SK-N-SH (cell line): Measurements from ENCODE around the gene LRP4. TPM values are rescaled to one million over a fixed set of nuclear protein-coding genes. Genes with fewer than 3 reads are reported as not detected.

Experiments used
- CTCF ChIA-PET: fragments of 300-600, 350-600 bp; formaldehyde crosslinking; extraction: SDS; loops from one replicate; lab custom pipeline; 2021; lab: Yijun Ruan, JAX
- POLR2A ChIA-PET: fragments of 350-600 bp; sonication (Branson Sonifier 250); formaldehyde crosslinking; extraction: SDS; loops from one replicate; lab custom pipeline; 2020; ENCODE audit warnings: antibody characterized with exemption, inconsistent platforms; lab: Yijun Ruan, JAX
- DNase-seq: peaks from one replicate; pipeline ENCODE4 v3.0.0; 2012
- H2AFZ ChIP-seq: fragments of 200-600 bp; sonication (generic); 2 replicates; pipeline ENCODE4 v1.8.1; 2016; ENCODE audit warnings: antibody characterized with exemption, mild to moderate bottlenecking, low read depth
- H3F3A ChIP-seq: fragments of 200-600 bp; sonication (generic); replicated peaks from 2 replicates; pipeline ENCODE3; 2016; ENCODE audit warnings: antibody characterized with exemption, mild to moderate bottlenecking; ENCODE audit not compliant: insufficient read depth
- H3K27ac ChIP-seq, 2 experiments: fragments of 200-500 bp in 1 of 2; fragments of 200-600 bp in 1 of 2; sonication (Bioruptor generic) in 1 of 2; sonication (generic), shearing (Covaris generic) in 1 of 2; 2 replicates each; pipeline versions ENCODE4 v1.5.1 to v1.6.1; 2014 to 2016; ENCODE audit warnings: low read depth in 2 of 2, inconsistent platforms in 1 of 2, low read length in 1 of 2, mild to moderate bottlenecking in 1 of 2, mixed read lengths in 1 of 2
- H3K27me3 ChIP-seq: fragments of 200-600 bp; sonication (generic), shearing (Covaris generic); 2 replicates; pipeline ENCODE4 v1.6.1; 2016; ENCODE audit warnings: mixed run types; ENCODE audit not compliant: insufficient read depth
- H3K36me3 ChIP-seq, 2 experiments: fragments of 200-500 bp in 1 of 2; fragments of 200-600 bp in 1 of 2; sonication (Bioruptor generic) in 1 of 2; sonication (generic) in 1 of 2; replicated peaks in 1 of 2; 2 replicates each; pipeline versions ENCODE3 to v1.5.1; 2014 to 2016; ENCODE audit warnings: low read length in 1 of 2, mild to moderate bottlenecking in 1 of 2; ENCODE audit not compliant: insufficient read depth in 2 of 2, control insufficient read depth in 1 of 2
- H3K4me1 ChIP-seq, 2 experiments: fragments of 200-500 bp in 1 of 2; fragments of 200-600 bp in 1 of 2; sonication (Bioruptor generic) in 1 of 2; sonication (generic), shearing (Covaris generic) in 1 of 2; 2 replicates each; pipeline versions ENCODE4 v1.5.1 to v1.6.1; 2014 to 2016; ENCODE audit warnings: low read depth in 1 of 2, low read length in 1 of 2, mixed run types in 1 of 2; ENCODE audit not compliant: insufficient read depth in 2 of 2, control insufficient read depth in 1 of 2
- H3K4me2 ChIP-seq: fragments of 200-600 bp; sonication (generic), shearing (Covaris generic); 2 replicates; pipeline ENCODE4 v1.6.1; 2017; ENCODE audit warnings: mixed run types
- H3K4me3 ChIP-seq, 2 experiments: fragments of 200-500 bp in 1 of 2; fragments of 200-600 bp in 1 of 2; sonication (Bioruptor generic) in 1 of 2; sonication (generic), shearing (Covaris generic) in 1 of 2; 2 replicates each; pipeline versions ENCODE4 v1.5.1 to v1.8.1; 2014 to 2016; ENCODE audit warnings: low read depth in 2 of 2, inconsistent platforms in 1 of 2, low read length in 1 of 2, mild to moderate bottlenecking in 1 of 2, mixed read lengths in 1 of 2, moderate library complexity in 1 of 2
- H3K79me2 ChIP-seq: fragments of 200-600 bp; sonication (generic); 2 replicates; pipeline ENCODE4 v1.8.1; 2017; ENCODE audit warnings: mild to moderate bottlenecking; ENCODE audit not compliant: insufficient read depth
- H3K9ac ChIP-seq: fragments of 200-600 bp; sonication (generic); 2 replicates; pipeline ENCODE4 v1.6.1; 2017; ENCODE audit warnings: mixed run types
- H3K9me2 ChIP-seq: fragments of 200-600 bp; sonication (generic); 2 replicates; pipeline ENCODE4 v1.6.1; 2017; ENCODE audit warnings: mixed run types
- H3K9me3 ChIP-seq: fragments of 200-600 bp; sonication (generic); 2 replicates; pipeline ENCODE4 v1.6.1; 2017; ENCODE audit warnings: mixed run types, mild to moderate bottlenecking, moderate library complexity
- H4K20me1 ChIP-seq: fragments of 200-600 bp; sonication (generic); 2 replicates; pipeline ENCODE4 v1.6.1; 2017; ENCODE audit warnings: mild to moderate bottlenecking, mixed run types; ENCODE audit not compliant: insufficient read depth
- CTCF ChIP-seq: fragments of 200-600 bp; sonication (generic); IDR thresholded peaks from 2 replicates; pipeline ENCODE4 v1.6.1; 2017; ENCODE audit warnings: antibody characterized with exemption, mild to moderate bottlenecking, moderate library complexity
- ELF1 ChIP-seq: IDR thresholded peaks from 2 replicates; pipeline ENCODE4 v1.4.0; 2012
- EP300 ChIP-seq, 2 experiments: IDR thresholded peaks; 2 replicates each; pipeline versions ENCODE4 v1.4.0 to v1.6.1; 2012; ENCODE audit warnings: borderline replicate concordance in 1 of 2, low read depth in 1 of 2, low read length in 1 of 2
- FOSL2 ChIP-seq: IDR thresholded peaks from 2 replicates; pipeline ENCODE4 v1.4.0; 2012; ENCODE audit warnings: low read depth, mild to moderate bottlenecking, moderate library complexity, borderline replicate concordance
- MAX ChIP-seq: IDR thresholded peaks from 2 replicates; pipeline ENCODE4 v1.4.0; 2012; ENCODE audit warnings: low read depth
- MEF2A ChIP-seq: IDR thresholded peaks from 2 replicates; pipeline ENCODE4 v1.4.0; 2012; ENCODE audit warnings: low read depth, borderline replicate concordance
- MXI1 ChIP-seq: IDR thresholded peaks from 2 replicates; pipeline ENCODE4 v1.6.1; 2012; ENCODE audit warnings: mild to moderate bottlenecking, low read depth, low read length, improper control_type of control experiment
- PBX3 ChIP-seq: IDR thresholded peaks from 2 replicates; pipeline ENCODE4; 2012
- RAD21 ChIP-seq: IDR thresholded peaks from 2 replicates; pipeline ENCODE4 v1.6.1; 2012; ENCODE audit warnings: mild to moderate bottlenecking, low read length
- RCOR1 ChIP-seq: fragments of 150-350 bp; IDR thresholded peaks from 2 replicates; pipeline ENCODE4 v1.6.1; 2017; ENCODE audit warnings: antibody characterized with exemption, low read length
- RFX5 ChIP-seq: IDR thresholded peaks from 2 replicates; pipeline ENCODE4 v1.6.1; 2012; ENCODE audit warnings: mild to moderate bottlenecking, improper control_type of control experiment, low read length
- RXRA ChIP-seq: IDR thresholded peaks from 2 replicates; pipeline ENCODE4 v1.4.0; 2012; ENCODE audit warnings: low read depth, mild to moderate bottlenecking, borderline replicate concordance
- SIN3A ChIP-seq: IDR thresholded peaks from 2 replicates; pipeline ENCODE4 v1.6.1; 2012; ENCODE audit warnings: low read depth, mild to moderate bottlenecking, low read length, moderate library complexity, borderline replicate concordance
- TCF12 ChIP-seq: IDR thresholded peaks from 2 replicates; pipeline ENCODE4 v1.4.0; 2012
- TEAD4 ChIP-seq: IDR thresholded peaks from 2 replicates; pipeline ENCODE4 v1.4.0; 2012; ENCODE audit warnings: mild to moderate bottlenecking, borderline replicate concordance; ENCODE audit not compliant: insufficient read depth
- USF2 ChIP-seq: fragments of 150-350 bp; IDR thresholded peaks from 2 replicates; pipeline ENCODE4 v1.6.1; 2017; ENCODE audit warnings: antibody characterized with exemption, low read length, low read depth, borderline replicate concordance
- YY1 ChIP-seq: IDR thresholded peaks from 2 replicates; pipeline ENCODE4 v1.4.0; 2012; ENCODE audit warnings: low read depth, mild to moderate bottlenecking
- WGBS: methylation state at CpG from one replicate; pipeline ENCODE4 v1.1.6; 2017; ENCODE audit warnings: low lambda C conversion rate; 5-methylcytosine and 5-hydroxymethylcytosine counted together
- polyA plus RNA-seq, 3 experiments: library from polyadenylated mRNA; depleted of rRNA; stranded (reverse); fragments of >200 nt; gene quantifications; 2 replicates each; pipeline ENCODE4 v1.2.3, GENCODE V29; 2012

Gene LRP4
- polyA plus RNA-seq, 1 of the 3 experiments (the other 2 are of a cell fraction): 10.9 TPM

- Histone ChIP-seq H3K9me3 (no peaks in the 10 kb centered on the region), H3K4me3 (peak overlapping the region; percentile 64 to 70), H3K4me1 (peaks cover 15 to 40% of the 10 kb centered on the region in 2 experiments; a peak in 3 of 4 replicates), H3K9ac (peak overlapping the region; percentile 55; the same call in 1 of the 2 replicates), H2AFZ (peak overlapping the region; percentile 69; the same call in 1 of the 2 replicates), H3K79me2 (peaks cover 100% of the 10 kb centered on the region), H3K27me3 (no peaks in the 10 kb centered on the region), H3K36me3 (peaks cover 0 to 5% of the 10 kb centered on the region in 2 experiments), H3K27ac (peak overlapping the region; percentile 56 to 66), H4K20me1 (peaks cover 59% of the 10 kb centered on the region), H3K9me2 (no peaks in the 10 kb centered on the region), H3K4me2 (peak overlapping the region; percentile 88), H3F3A (peaks cover 16% of the 10 kb centered on the region)
- 12% methylated on average over 15 of the region's 32 CpGs for WGBS
- POLR2A ChIA-PET: interaction anchor here (0.7 to 0.9 kb wide), 2 partner anchors 13 to 66 kb away, joined by 3 read pairs; no protein-coding TSS in a partner anchor
- peak; percentile 88 for DNase-seq
- TF ChIP-seq YY1 (no peak), MXI1 (peak; percentile 59), MEF2A (no peak), ELF1 (no peak), FOSL2 (no peak), CTCF (peak; percentile 17; the same call in 1 of the 2 replicates), MAX (peak; percentile 29; the same call in 1 of the 2 replicates)
- TF ChIP-seq, all 33 proteins: peak for 3
- CTCF ChIA-PET: interaction anchor here (0.9 to 1.6 kb wide), 4 partner anchors 14 to 335 kb away, joined by 3 to 6 read pairs (median 4); no protein-coding TSS in a partner anchor
Observed at GRCh38 chr11:46826310-46827044, 91.9 kb downstream of the LRP4 start.

GRCh38 chr11:46808799-46809431, 109.4 kb downstream of the LRP4 start:
- Histone ChIP-seq H3K36me3 (peaks cover 41 to 81% of the 10 kb centered on the region in 2 experiments), H3K9ac (no peak overlapping the region), H3K4me2 (no peak overlapping the region), H4K20me1 (no peaks in the 10 kb centered on the region), H3K9me2 (no peaks in the 10 kb centered on the region), H3K9me3 (no peaks in the 10 kb centered on the region), H3K27me3 (no peaks in the 10 kb centered on the region), H3K4me3 (no peak overlapping the region), H3K4me1 (no peaks in the 10 kb centered on the region; a peak in 1 of 4 replicates), H3K27ac (no peak overlapping the region), H2AFZ (no peak overlapping the region), H3F3A (peaks cover 18% of the 10 kb centered on the region), H3K79me2 (peaks cover 29% of the 10 kb centered on the region)
- ChIA-PET CTCF (interaction anchor here (0.7 to 1.3 kb wide), 3 partner anchors 10 to 346 kb away, joined by 3 read pairs; no protein-coding TSS in a partner anchor), POLR2A (interaction anchor here (0.7 kb wide), 1 partner anchor 335 kb away, joined by 8 read pairs; no protein-coding TSS in a partner anchor)
- peak; percentile 10 for DNase-seq
- 69% methylated on average over 3 of the region's 3 CpGs for WGBS
- no peak for TF ChIP-seq RFX5
- no peak for TF ChIP-seq EP300 (IDR thresholded peaks at IDR 0.05; ENCODE audit: borderline replicate concordance in 1 of 2, low read depth in 1 of 2, low read length in 1 of 2)
- peak; percentile 56 for TF ChIP-seq CTCF
- peak; percentile 28 for TF ChIP-seq RAD21
- no peak for TF ChIP-seq RXRA
- no peak for TF ChIP-seq ELF1
- TF ChIP-seq MXI1: no peak
- TF ChIP-seq TCF12: 0 out of 2 replicates have a peak, but pooled peaks have one; percentile 10
- TF ChIP-seq YY1: no peak
- TF ChIP-seq TEAD4: no peak
- no peak for TF ChIP-seq RCOR1
- no peak for TF ChIP-seq USF2
- TF ChIP-seq PBX3: peak; percentile 33; the same call in 1 of the 2 replicates
- TF ChIP-seq SIN3A: no peak
